NCI-H82 treated with DMSO at 0.1 percent for 48 hours (cell line): Measurements from ENCODE around the gene POLR1H.

Source experiments
- DNase-seq: peaks from one replicate; lab custom pipeline; 2025; ENCODE audit not compliant: unreplicated experiment; lab: John Stamatoyannopoulos, UW

Gene POLR1H

GRCh38 chr6:30093951-30094661 lies 33.0 kb downstream of the POLR1H start:
- no peak for DNase-seq

- DNase-seq: no peak
These were observed 35.8 kb downstream of the POLR1H start for GRCh38 chr6:30096829-30097228.

GRCh38 chr6:30097902-30098768 lies 37.1 kb downstream of the POLR1H start:
- no peak for DNase-seq

- no peak for DNase-seq
These were observed 39.1 kb downstream of the POLR1H start for GRCh38 chr6:30100154-30100553.

GRCh38 chr6:30100585-30101443 lies 39.7 kb downstream of the POLR1H start:
- no peak for DNase-seq

GRCh38 chr6:30101444-30102413 lies 40.7 kb downstream of the POLR1H start:
- peak; percentile 44 for DNase-seq

- DNase-seq: no peak
These were observed 41.4 kb downstream of the POLR1H start for GRCh38 chr6:30102414-30102969.

GRCh38 chr6:30102970-30103871 lies 42.2 kb downstream of the POLR1H start:
- DNase-seq: peak; percentile 77

GRCh38 chr6:30103872-30104179 lies 42.8 kb downstream of the POLR1H start:
- DNase-seq: no peak

GRCh38 chr6:30104661-30105060 lies 43.6 kb downstream of the POLR1H start:
- no peak for DNase-seq

GRCh38 chr6:30111266-30111856 lies 50.3 kb downstream of the POLR1H start:
- DNase-seq: no peak

- DNase-seq: no peak
These were observed 51.4 kb downstream of the POLR1H start for GRCh38 chr6:30112402-30112994.

GRCh38 chr6:30113003-30113759 lies 52.1 kb downstream of the POLR1H start, which contains the start of gene TRIM31:
TRIM31 (minus strand) TSS chr6:30113090; CDS start chr6:30112805, 285 bp downstream.
- DNase-seq: no peak

- no peak for DNase-seq
These were observed 52.8 kb downstream of the POLR1H start for GRCh38 chr6:30113841-30114240.
